ENCODE data around the gene ABCB11. TPM values are rescaled to one million over a fixed set of nuclear protein-coding genes. Genes with fewer than 3 reads are reported as not detected.

ABCB11 gene
- total and polyA plus RNA-seq, 9 of the 15 experiments (the other 6 are each of a cell fraction or from before 2014, with no cell fraction given) = 0.04 to 0.51 (median 0.10) TPM; not detected in 1

GRCh38 chr2:168976034-168976654 lies 55.0 kb downstream of the ABCB11 start (continued):
- no peak for TF ChIP-seq TFE3 (CRISPR knock-in tag; IDR thresholded peaks at IDR 0.05)
- no peak for TF ChIP-seq ZNF384 (IDR thresholded peaks at IDR 0.05; ENCODE audit: low read depth, low read length)
- TF ChIP-seq ZBTB17 (CRISPR knock-in tag; IDR thresholded peaks at IDR 0.05) = 0 out of 2 replicates have a peak, but pooled peaks have one; percentile 42
- TF ChIP-seq SMAD4 (CRISPR knock-in tag; conservative IDR thresholded peaks at IDR 0.05) = peak; percentile 98
- TF ChIP-seq ARNT (IDR thresholded peaks at IDR 0.05) = peak; percentile 94 to 99
- no peak for TF ChIP-seq PTBP1 (IDR thresholded peaks at IDR 0.05; ENCODE audit: low read depth, low read length)

- peaks cover 11% of the 10 kb centered on the region for H3K9me3 ChIP-seq (replicated peaks; ENCODE audit: control insufficient read depth, insufficient read depth, low read depth, low read length)
- H3K27me3 ChIP-seq (ENCODE audit: control insufficient read depth in 2 of 2, insufficient read depth in 2 of 2, low read length in 2 of 2) = no peaks in the 10 kb centered on the region
- H4K20me1 ChIP-seq (replicated peaks; ENCODE audit: control insufficient read depth, insufficient read depth, low read length) = no peaks in the 10 kb centered on the region
- H3K4me1 ChIP-seq (replicated peaks in 1 of 2; ENCODE audit: control insufficient read depth in 2 of 2, insufficient read depth in 2 of 2, low read length in 2 of 2) = peaks cover 4 to 10% of the 10 kb centered on the region in 2 experiments; a peak in 4 of 5 replicates
- peak overlapping the region; percentile 9; the same call in 1 of the 2 replicates for H2AFZ ChIP-seq (ENCODE audit: low read depth, low read length)
- DNase-seq (ENCODE audit: extremely low read depth in 1 of 4, low spot score in 3 of 4) (no peak), FAIRE-seq (no peak), ATAC-seq (no peak)
- no peak overlapping the region for H3K9ac ChIP-seq (ENCODE audit: insufficient read depth in 1 of 2, low read depth in 2 of 2, low read length in 2 of 2)
- POLR2A ChIA-PET = interaction anchor here (0.6 to 0.9 kb wide), 2 partner anchors 121 to 1033 kb away, joined by 3 to 5 read pairs; no protein-coding TSS in a partner anchor
- WGBS (ENCODE audit: insufficient coverage, low coverage, missing lambda C conversion rate) = 64% methylated on average over 2 of the region's 2 CpGs
- CTCF ChIA-PET (ENCODE audit: low intra/inter-chr PET ratio) = no interaction called here
- H3K4me2 ChIP-seq (ENCODE audit: insufficient read depth, low read length) = no peak overlapping the region
- no peaks in the 10 kb centered on the region for H3K9me1 ChIP-seq (ENCODE audit: control insufficient read depth, insufficient read depth, low read length)
- intact Hi-C loops (cut with micrococcal nuclease) (no loop called here), in situ Hi-C loops (cut with MboI) (loop anchor here (25.0 kb wide), 1 partner anchor 438 kb away; no protein-coding TSS in a partner anchor)
- no TSS peak for BruUV-seq (replicated peaks)
- TF ChIP-seq FOXP4 (CRISPR knock-in tag; IDR thresholded peaks at IDR 0.05; ENCODE audit: borderline replicate concordance) (0 out of 2 replicates have a peak, but pooled peaks have one; percentile 44), SMC3 (conservative IDR thresholded peaks at IDR 0.05; ENCODE audit: insufficient read depth, low read depth, low read length) (no peak), LARP7 (IDR thresholded peaks at IDR 0.05) (no peak)
- H3K79me2 ChIP-seq (ENCODE audit: control insufficient read depth, insufficient read depth, low read length) = no peaks in the 10 kb centered on the region
- H3K4me3 ChIP-seq = no peak overlapping the region
- H3K27ac ChIP-seq (ENCODE audit: extremely low read depth, low read depth, low read length) = no peak overlapping the region
- no peaks in the 10 kb centered on the region for H3K36me3 ChIP-seq (ENCODE audit: control insufficient read depth, insufficient read depth, low read length)
Measured at GRCh38 chr2:168974428-168974827, 56.7 kb downstream of the ABCB11 start.
